GM18873 (cell line): Measurements from ENCODE around the gene AFAP1.

Experiments used
- ATAC-seq: cut with Tn5 transposase; IDR thresholded peaks from one replicate; pipeline ENCODE4 v1.9.1; 2021; ENCODE audit warnings: mild to moderate bottlenecking, moderate library complexity, moderate number of reproducible peaks; ENCODE audit not compliant: unreplicated experiment, low FRiP score

AFAP1 gene

DNA sequence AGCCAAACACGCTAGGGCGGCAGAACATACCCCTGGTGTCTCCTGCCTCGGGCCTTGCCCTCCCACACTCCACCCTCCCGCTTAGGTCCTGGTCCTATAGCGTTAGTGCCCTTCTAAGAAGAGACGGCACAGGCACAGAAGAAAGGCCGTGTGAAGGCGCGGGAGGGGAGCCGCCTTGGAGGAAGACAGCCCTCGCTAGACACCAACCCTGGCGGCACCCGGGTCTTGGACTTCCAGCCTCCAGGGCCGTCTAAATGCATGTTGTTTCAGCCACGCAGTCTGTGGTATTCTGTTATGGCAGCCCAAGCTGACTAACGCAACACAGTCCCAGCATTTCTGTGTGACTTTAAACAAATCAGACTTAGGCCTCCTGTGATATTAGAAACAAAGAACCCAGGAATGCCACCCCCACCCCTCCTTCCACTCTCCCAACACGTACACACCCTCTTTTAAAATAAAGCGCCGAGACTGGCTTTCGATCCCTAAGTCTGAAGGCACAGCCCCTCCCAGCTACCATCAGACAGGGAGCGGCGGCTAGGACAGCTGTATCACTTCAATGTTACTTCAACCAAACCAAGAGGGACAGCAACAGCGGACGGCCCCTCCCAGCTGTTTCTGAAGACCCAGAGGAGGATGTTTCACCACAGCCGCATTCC lies 128.0 kb downstream of the AFAP1 start:
- no peak for ATAC-seq

DNA sequence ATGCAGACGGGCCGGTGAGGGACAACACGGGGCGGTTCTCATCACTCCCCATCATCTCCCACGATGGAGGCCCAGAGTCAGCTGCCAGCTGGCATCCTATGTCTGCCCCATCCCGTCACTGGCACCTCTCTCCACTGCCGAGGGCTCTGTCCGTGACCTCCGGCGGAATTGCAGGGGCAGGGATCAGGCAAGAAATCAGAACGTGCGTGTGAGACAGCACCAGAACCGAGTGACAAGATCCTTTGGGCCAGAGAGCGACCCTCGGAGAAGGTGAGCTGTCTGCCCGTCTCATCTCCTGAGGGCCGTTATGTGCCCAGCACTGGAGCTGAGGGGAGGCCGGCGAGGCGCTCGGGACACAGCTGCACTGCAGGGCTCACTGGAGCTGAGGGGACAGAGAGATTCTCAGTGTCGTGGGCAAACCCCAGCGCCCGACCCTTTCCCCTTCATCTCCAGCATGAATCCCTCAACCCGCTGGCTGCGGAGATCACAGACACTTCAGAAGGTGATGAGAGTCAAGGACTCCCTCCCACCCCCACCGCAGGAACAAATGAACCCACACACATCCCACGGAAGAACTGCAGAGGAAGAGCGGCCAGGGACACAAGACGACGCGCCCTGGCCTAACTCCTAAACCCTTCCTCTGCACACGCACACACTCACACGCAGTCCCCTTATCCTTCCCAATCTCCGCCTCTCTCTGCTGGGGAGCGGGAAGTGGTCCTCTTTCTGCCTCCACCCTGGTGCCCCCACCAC lies 128.7 kb downstream of the AFAP1 start:
- no peak for ATAC-seq

DNA sequence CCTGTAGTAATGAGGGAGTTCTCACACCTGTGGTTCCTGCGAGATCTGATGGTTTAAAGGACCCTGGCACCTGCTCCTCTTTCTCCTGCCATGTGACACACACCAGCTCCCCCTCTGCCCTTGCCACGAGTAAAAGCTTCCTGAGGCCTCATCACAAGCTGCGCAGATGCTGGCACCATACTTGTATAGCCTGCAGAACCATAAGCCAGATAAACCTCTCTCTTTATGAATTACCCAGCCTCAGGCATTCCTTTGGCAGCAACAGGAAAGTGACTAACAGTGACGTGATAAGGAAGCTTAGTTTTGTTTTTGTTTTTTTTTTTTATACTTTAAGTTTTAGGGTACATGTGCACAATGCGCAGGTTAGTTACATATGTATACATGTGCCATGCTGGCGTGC lies 130.9 kb downstream of the AFAP1 start:
- no peak for ATAC-seq

DNA sequence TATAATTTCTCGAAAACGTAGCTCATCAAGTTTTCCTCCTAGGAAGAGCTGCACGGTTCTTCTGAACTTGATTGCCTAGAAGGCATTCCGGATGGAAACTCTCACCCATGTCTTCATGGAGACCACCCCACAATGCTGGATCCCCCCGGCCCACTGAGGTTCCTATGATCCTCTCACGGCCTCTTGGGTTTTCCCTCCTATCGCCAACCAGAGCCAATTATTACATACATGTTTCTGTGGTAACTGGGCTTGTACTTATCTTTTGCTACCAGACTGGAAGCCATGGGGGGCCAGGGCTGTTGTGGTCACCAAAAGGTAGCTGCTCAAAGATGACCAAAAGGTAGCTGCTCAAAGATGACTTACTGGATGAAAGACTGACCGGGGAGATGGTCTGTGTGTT lies 131.5 kb downstream of the AFAP1 start:
- ATAC-seq = no peak

DNA sequence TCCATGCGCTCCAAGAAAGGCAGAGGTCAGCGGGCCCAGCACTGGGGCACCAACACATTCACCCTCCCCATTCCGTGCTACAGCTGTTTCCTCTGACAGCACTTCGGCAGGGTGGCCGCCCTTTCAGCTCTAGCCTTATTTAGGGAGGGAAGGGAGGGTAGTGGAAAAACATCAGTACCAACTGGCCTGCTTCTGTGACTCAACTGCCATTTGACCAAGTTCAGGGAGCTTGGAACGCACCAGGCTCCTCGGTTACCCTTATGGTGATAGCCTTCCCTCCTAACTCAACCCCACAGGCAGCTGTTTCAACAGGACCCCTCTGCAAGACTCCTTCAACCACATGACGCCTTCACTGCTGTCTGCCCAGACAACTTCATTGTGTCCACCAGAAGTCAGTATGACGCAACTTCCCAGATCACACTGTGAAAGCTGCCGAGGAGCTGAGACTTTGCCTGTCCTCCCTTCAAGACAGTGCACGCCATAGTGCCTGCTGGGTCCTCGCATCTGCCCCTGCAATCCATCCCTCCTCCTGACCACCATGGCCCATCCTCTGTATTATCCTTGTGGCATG lies 132.2 kb downstream of the AFAP1 start:
- no peak for ATAC-seq

DNA sequence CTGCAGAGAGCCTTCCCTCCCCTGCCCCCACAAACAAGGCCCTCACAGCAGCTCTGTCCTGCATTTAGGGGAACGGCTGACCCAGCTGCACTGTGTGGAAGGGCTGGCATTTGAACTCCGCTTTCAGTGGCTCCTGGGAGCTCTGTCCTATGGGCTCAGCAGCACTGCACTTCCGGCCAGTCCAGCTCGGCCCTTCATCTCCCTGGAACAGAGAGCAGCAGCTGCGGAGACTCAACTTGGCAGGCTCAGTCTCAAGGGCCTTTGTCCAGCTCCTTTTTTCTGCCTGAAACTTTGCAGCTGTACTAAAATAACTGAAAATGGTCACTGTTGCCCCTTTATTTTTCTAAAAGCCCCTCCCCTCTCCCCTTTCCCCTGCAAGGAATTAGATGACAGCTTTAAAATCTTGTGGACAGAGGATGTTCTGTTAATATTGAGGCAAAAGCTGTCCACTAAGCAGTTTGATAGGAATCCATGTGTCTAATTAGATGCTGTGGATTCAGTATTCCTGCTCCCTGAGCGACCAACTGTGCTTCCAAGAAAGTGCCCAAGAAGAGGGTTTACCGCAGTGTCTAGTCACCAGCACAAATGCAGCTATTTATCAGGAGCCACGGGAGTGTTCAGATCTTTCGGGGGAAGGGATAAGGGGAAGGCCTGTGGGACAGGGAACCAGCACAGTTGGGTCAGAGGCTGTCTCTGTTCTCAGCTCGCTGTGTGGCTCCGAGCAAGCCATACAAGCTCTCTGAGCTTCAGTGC lies 133.1 kb downstream of the AFAP1 start:
- no peak for ATAC-seq

DNA sequence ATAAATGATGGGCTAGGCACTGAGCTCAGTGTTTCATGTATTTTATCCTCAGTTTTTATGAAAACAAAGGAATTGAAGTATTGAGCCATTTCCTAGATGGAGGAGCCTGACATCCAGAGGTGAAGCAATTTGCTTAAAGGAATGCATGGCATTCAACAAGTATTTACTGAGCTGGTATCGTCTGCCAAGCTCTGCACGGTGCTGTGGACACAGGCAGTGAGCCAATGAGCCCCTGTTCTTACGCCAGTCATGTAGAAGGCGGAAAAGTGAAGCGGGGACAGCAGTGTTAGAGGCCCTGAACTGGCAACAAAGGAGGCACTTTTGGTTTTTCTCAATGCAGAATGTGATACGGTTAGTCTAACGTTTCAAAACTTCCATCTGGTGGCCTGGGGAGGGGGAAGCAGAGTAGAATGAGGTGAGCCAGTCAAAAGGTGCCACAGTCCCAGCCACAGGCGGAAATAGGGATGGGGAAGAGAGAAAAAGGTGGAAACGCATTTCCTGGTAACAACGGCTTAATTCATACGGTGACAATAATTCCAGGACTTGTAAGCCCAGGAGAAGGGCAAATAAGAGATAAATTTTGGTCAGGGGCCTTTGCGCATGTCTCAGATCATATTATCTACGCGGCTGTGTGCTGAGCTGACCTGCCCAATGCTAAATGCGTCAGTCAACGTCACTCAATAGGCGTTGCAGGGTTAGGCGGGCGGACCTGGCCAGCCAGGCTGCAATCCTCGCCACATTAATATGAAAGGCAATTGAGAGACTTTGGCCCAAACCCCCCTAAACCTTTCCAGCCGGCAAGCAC lies 133.9 kb downstream of the AFAP1 start:
- ATAC-seq = no peak

DNA sequence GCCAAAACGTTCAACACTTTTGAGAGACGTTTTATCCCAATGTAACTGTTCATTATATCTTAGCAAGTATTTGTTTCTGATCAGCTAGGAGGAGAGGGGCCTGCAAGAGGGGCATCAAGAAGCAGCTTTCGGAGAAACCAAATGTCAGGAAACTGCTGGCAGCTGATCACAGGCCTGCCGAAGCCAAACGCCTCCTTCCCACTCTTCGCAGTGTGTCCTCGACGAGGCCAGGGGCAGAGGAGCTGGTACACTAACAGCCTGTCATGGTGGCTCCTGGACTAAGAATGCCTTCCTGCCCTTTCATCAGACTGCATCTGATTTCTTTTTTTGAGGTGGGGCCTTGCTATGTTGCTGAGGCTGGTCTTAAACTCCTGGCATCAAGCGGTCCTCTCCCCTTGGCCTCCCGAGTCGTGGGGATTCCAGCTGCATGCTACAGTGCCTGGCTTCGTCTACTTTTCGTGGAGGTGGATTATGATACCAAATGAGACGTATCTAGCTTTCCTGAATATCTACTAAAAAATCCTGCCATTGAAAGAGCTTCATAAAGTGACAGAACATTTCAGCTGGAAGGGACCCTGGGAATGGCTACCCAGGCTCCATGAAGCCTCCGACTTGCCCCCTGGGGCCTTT lies 134.8 kb downstream of the AFAP1 start:
- no peak for ATAC-seq

DNA sequence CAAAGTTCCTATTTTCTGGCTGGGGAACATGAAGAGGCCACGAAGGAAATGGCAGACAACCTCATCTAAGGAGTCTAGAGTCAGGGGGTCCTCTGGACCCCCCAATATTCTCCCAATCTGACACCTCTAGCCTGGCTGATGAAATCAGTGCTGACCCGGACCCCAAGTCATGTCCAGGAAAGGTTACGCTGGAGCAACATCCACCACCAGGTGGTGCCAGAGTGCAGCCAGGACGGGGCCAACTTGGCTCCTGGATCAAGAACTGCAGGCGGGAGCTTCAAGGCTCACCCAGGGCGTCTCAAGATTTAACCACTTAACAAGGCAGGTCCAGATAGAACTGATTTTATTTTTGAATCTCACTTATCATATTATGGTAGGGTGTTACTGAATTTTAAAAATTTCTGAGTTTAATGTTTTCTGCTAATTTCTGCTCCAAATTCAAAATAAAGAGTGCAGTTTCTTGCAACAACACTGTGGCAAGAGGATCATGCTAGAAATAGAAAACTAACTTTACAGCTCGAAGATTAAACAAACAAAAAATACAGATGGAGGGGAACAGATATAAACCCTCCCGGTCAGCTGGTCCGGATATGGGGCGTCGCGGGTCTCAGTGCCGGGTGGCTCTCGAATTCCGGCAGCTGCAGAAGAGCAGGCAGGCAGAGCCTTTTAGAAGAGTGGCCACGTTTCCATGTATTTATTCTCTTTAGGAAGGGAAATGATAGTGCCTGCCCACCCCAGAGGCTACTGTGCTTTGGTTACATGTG lies 135.5 kb downstream of the AFAP1 start:
- no peak for ATAC-seq

DNA sequence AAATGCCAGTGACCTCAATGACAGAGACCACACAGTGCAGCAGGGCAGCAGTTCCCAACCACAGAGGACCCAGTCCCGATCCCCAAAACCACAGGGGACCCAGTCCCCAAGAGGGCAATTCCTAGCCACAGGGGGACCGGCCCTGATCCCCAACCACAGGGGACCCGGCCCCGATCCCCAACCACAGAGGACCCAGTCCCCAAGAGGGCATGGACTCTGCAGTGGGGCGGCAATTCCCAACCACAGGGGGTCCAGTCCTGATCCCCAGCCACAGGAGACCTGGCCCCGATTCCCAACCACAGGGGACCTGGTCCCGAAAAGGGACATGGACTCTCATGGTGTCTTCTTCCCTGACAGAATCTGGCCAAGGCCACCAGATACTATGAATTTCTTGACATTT lies 136.3 kb downstream of the AFAP1 start:
- no peak for ATAC-seq

DNA sequence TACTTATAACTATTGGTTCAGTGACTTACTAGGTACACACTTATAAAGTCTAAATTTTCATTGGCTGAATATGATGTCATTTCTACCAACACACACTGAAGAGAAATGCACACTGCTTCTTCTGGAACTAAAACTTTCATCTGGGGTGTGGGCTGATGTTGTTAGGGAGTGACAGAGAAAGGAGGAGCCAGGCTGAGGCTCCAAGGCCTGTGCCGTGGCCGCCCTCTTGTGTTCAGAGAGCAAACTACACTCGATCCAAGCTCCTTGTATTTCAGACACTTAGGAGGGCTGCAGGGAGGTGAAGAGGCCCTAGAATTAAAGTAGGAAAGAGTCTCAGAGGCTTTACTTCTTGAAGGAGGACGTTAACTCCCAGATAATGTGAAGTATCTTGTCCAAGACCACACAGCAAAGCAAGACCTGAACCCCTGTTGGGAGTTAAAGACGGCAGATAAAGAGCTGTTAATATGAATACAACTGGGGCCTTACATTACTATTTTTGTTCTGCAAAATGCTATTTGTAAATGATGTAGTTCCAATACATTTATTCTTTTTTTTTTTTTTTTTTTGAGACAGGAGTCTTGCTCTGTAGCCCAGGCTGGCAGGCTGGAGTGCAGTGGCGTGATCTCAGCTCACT lies 137.5 kb downstream of the AFAP1 start:
- ATAC-seq = peak; percentile 87

DNA sequence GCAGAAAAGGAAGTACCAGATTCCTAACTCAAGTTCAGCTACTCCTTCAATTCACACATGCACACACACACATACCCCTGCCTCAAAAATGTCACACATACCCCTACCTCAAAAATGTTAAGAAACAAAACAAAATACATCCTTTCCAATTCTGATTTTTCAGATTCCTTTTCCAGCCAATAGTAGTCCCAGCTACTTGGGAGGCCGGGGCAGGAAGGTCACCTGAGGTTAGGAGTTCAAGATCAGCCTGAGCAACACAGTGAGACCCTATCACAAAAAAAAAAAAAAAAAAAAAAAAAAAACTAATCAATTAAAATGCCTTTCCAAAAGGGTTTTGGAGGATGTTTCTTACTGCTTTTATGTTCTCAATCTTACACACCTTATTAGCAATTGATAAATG lies 138.0 kb downstream of the AFAP1 start:
- ATAC-seq = no peak

DNA sequence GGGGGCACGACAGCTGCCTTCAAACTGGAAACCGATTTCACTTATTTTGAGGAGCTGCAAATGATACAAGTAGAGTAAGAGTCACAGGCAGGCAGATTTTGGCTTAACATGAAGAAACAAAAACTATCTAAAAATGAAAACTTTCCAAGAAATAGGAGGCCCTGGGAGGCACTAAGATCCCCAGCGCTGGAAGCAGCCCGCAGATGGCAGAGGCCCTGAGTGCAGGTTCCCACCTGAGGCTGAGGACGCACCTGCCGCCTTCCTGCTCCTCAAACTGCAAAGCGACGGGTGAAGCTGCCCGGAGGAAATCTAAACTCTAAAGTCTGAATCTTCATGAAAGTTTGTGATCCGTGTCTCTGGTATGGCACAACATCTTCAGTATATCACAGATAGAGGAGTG lies 138.7 kb downstream of the AFAP1 start:
- ATAC-seq = no peak

DNA sequence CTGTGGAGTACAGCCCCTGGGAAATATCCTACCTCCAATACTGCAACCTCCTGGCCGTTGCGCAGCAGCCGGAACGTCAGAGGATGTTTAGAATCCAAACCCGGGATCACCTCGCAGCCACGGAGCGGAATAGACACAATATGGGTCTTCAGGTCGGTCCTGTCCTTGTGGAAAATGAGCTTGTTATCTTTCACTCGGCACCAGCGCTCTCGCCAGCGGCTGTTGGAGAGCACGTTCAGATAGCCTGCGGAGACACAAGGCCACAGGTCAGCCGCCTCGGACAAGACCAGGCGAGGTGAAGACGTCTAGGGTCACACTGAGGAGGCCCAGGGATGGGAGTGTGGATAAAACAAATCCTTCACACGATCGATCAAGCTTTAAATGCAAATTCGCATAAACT lies 139.3 kb downstream of the AFAP1 start:
- ATAC-seq = no peak

DNA sequence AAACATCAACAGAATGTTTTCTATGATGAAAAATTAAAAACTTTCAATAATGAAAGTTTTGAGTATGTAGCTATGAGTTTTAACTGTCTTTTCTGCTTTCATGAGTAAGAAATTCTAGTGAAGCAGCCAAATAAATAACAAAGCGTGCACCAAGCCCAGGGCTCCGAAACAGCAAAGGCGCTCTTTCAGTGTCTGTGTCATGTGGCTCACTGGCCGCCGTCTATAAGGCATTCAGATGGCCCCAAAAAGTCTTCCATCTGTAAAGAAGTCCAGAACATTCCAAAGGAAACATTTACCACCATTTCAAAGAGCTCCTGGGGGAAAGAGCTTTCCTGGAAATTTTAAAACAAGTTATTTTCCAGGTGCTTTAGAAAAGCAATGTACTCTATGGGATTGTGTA lies 139.9 kb downstream of the AFAP1 start:
- no peak for ATAC-seq

DNA sequence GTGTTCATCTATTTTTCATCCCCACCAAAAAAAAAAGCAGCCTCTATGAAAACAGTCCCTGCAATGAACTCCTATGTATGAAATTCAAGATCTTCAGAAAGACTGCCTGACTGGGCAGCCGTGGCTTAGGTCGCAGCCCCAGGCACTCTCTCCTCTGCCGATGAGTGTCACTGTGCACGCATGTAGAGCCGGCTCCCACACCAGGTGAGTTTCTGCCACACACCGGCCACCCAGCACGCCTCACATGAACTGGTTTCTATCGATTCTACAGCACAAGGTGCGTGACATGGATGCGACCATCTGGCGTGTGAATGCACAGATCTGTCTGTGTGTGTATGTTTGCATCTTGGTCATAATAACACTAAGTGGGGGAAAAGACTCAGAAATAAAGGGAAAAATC lies 140.4 kb downstream of the AFAP1 start:
- ATAC-seq = no peak

DNA sequence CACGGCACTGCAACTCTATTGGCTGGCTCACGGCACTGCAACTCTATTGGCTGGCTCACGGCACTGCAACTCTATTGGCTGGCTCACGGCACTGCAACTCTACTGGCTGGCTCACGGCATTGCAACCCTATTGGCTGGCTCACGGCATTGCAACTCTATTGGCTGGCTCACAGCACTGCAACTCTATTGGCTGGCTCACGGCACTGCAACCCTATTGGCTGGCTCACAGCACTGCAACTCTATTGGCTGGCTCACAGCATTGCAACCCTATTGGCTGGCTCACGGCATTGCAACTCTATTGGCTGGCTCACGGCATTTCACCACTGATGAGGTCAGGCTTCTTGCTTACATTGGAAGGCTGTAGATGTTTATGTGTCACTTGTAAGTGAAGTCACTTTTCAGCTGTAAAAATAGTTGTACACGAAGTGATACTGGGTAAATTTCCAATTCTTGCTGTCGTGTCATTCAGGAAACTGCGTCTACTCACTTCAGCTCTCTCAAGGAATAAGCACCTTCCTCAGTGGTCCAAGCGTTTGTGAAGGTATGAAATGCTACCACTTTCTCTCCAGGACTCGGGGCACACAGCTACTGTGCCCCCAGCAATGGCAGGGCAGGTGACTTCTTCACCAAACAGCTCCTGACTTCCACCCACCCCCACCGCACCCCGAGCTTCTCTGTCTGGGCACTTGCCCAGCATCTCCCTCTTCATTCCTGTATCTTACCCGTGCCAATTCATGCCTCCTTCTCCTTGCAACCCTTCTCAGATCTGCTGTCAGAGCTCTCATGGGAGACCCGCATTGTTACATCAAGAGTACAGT lies 141.3 kb downstream of the AFAP1 start:
- no peak for ATAC-seq

DNA sequence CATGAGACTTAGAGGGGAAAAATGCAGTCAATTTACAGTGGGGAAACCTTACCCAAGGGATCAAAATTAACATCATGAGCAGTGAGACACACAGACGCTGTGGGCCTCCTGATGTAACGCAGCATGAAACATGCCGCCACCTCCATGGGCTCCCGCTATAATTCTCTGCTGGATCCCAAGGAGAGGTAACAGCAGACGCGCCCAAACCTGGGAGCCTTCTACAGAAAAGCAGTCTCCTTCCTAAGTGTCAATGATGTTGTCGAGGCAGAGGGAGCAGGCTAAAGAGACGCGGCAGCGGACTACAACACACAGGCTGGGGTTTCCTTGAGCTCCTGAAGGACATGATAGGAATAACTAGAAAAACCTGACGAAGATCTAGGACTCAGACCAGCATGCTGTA lies 142.3 kb downstream of the AFAP1 start:
- ATAC-seq = no peak
